NCI-H1930 (cell line): ENCODE results near the gene DISP3.

Experiments
- DNase-seq, 2 experiments: peaks; one replicate each; lab custom pipeline; 2025; lab: John Stamatoyannopoulos, UW

The DISP3 gene

GRCh38 chr1:11515368-11516300, 36.7 kb downstream of the DISP3 start:
- no peak for DNase-seq

- DNase-seq, result no peak
These were observed 38.1 kb downstream of the DISP3 start for GRCh38 chr1:11516961-11517635.

GRCh38 chr1:11518016-11518701, 39.2 kb downstream of the DISP3 start:
- DNase-seq, result no peak

GRCh38 chr1:11518791-11519628, 40.1 kb downstream of the DISP3 start:
- DNase-seq, result no peak

- no peak for DNase-seq
These were observed 40.7 kb downstream of the DISP3 start for GRCh38 chr1:11519629-11520031.

- DNase-seq, result no peak
These were observed 41.7 kb downstream of the DISP3 start for GRCh38 chr1:11520531-11521233.

- no peak for DNase-seq
These were observed 42.8 kb downstream of the DISP3 start for GRCh38 chr1:11521582-11522399.

- no peak for DNase-seq
These were observed 43.7 kb downstream of the DISP3 start for GRCh38 chr1:11522400-11523235.

GRCh38 chr1:11523261-11523660, 44.3 kb downstream of the DISP3 start:
- DNase-seq, result no peak

GRCh38 chr1:11523746-11524464, 45.0 kb downstream of the DISP3 start:
- DNase-seq, result no peak

GRCh38 chr1:11524465-11525150, 45.7 kb downstream of the DISP3 start:
- no peak for DNase-seq

GRCh38 chr1:11525151-11525505, 46.2 kb downstream of the DISP3 start:
- DNase-seq, result no peak

- no peak for DNase-seq
These were observed 46.6 kb downstream of the DISP3 start for GRCh38 chr1:11525516-11525915.

GRCh38 chr1:11526071-11526895, 47.3 kb downstream of the DISP3 start:
- no peak for DNase-seq

- DNase-seq, result no peak
These were observed 48.8 kb downstream of the DISP3 start for GRCh38 chr1:11527541-11528452.

- DNase-seq, result no peak
These were observed 49.8 kb downstream of the DISP3 start for GRCh38 chr1:11528611-11529261.
